Measurements from ENCODE around the gene IRF9.

DNA sequence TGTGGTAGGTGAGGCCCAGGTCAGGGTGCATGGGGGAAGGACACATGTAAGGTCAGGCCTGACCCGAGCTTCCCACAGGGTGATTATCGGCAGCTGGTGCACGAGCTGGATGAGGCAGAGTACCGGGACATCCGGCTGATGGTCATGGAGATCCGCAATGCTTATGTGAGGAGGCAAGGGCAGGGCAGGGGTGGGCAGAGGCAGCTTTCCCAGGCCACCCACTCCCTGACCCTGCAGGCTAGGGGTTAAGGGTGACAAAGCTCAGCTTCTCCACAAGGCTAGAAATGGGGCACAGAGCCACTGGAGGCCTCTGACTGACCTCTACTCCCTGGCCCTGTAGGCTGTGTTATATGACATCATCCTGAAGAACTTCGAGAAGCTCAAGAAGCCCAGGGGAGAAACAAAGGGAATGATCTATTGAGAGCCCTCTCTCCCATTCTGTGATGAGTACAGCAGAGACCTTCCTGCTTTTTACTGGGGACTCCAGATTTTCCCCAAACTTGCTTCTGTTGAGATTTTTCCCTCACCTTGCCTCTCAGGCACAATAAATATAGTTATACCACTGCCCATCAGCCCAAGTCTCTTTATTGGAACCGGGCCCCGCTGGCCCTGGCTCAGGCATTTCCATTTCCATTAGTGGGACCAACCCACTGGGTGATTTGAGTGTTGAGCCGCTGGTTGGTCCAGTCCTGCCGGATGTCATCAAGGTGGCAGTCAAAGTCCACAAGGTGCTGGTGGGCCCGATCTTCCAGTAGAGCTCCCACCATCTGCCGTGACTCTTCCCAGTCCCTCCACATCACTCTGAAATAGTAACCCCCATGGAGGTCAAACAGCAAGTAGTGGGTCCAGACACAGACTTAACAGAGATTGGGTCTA is 22.4 kb upstream of the IRF9 start:
- TF ChIP-seq, protein P1, sequence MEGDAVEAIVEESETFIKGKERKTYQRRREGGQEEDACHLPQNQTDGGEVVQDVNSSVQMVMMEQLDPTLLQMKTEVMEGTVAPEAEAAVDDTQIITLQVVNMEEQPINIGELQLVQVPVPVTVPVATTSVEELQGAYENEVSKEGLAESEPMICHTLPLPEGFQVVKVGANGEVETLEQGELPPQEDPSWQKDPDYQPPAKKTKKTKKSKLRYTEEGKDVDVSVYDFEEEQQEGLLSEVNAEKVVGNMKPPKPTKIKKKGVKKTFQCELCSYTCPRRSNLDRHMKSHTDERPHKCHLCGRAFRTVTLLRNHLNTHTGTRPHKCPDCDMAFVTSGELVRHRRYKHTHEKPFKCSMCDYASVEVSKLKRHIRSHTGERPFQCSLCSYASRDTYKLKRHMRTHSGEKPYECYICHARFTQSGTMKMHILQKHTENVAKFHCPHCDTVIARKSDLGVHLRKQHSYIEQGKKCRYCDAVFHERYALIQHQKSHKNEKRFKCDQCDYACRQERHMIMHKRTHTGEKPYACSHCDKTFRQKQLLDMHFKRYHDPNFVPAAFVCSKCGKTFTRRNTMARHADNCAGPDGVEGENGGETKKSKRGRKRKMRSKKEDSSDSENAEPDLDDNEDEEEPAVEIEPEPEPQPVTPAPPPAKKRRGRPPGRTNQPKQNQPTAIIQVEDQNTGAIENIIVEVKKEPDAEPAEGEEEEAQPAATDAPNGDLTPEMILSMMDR (IDR thresholded peaks at IDR 0.05) = no peak
- no peak for TF ChIP-seq POLR2A (IDR thresholded peaks at IDR 0.05)
